Measurements from ENCODE around the gene MT1E. TPM values are rescaled to one million over a fixed set of nuclear protein-coding genes. Genes with fewer than 3 reads are reported as not detected.

The MT1E gene
- total and polyA plus RNA-seq, 2 donors (not counting 1 experiment from before 2014, with no cell fraction given), result 390 to 465 TPM

DNA sequence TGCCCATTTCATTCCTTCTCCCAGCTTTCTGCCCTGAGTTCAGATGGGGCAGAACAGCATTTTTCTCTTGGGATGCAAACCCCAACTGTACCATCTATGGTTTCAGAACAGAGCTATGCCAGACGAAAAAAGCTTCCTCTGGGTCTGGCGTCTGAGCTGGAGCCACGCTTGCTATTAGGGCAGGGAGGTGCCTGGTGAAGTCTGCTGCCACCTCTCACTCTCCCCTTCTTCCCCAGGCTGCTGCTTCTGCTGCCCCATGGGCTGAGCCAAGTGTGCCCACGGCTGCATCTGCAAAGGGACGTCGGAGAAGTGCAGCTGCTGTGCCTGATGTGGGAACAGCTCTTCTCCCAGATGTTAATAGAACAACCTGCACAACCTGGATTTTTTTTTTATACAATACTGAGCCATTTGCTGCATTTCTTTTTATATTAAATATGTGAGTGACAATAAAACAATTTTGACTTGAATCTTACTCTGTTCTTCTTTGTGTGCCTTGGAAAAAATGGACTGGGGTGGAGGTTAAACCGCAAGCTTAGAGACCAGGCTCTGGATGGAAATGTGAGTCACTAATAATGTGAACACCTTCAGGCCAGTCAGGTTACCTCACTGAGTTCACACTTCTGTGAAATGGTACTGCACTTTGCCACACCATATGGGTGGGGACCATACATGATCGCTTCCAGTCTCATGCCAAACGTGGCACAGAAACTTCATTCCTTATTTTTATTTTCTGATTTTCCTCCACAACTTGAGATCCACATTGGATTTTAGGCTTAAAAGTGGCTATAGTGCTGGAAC is 11.2 kb downstream of the MT1E start:
- Histone ChIP-seq H2AFZ (ENCODE audit: low read length) (no peak overlapping the region), H3K4me2 (ENCODE audit: extremely low read depth, insufficient read depth, low read length) (no peak overlapping the region), H3K4me1 (ENCODE audit: control insufficient read depth, extremely low read depth, insufficient read depth, low read length) (peaks cover 2% of the 10 kb centered on the region), H3K9ac (ENCODE audit: insufficient read depth, low read length) (no peak overlapping the region), H3K79me2 (ENCODE audit: control insufficient read depth, insufficient read depth, low read length) (no peaks in the 10 kb centered on the region), H3K27ac (ENCODE audit: insufficient read depth, low read length) (no peak overlapping the region), H4K20me1 (ENCODE audit: control insufficient read depth, extremely low read depth, insufficient read depth, low read length) (no peaks in the 10 kb centered on the region), H3K4me3 (replicated peaks in 1 of 4; ENCODE audit: control extremely low read depth in 1 of 4, insufficient read depth in 1 of 4, low read depth in 3 of 4, low read length in 4 of 4) (no peak overlapping the region), H3K36me3 (ENCODE audit: control insufficient read depth, insufficient read depth, low read length) (no peaks in the 10 kb centered on the region), H3K27me3 (ENCODE audit: control insufficient read depth, insufficient read depth, low read length) (peaks cover 5% of the 10 kb centered on the region), H3K9me3 (ENCODE audit: control insufficient read depth, insufficient read depth, low read depth, low read length) (no peaks in the 10 kb centered on the region)
- DNase-seq (ENCODE audit: low read depth in 2 of 2), result no peak
- TF ChIP-seq EZH2 (IDR thresholded peaks at IDR 0.05; ENCODE audit: low read length, missing control alignments), result no peak
- TF ChIP-seq, protein P1, sequence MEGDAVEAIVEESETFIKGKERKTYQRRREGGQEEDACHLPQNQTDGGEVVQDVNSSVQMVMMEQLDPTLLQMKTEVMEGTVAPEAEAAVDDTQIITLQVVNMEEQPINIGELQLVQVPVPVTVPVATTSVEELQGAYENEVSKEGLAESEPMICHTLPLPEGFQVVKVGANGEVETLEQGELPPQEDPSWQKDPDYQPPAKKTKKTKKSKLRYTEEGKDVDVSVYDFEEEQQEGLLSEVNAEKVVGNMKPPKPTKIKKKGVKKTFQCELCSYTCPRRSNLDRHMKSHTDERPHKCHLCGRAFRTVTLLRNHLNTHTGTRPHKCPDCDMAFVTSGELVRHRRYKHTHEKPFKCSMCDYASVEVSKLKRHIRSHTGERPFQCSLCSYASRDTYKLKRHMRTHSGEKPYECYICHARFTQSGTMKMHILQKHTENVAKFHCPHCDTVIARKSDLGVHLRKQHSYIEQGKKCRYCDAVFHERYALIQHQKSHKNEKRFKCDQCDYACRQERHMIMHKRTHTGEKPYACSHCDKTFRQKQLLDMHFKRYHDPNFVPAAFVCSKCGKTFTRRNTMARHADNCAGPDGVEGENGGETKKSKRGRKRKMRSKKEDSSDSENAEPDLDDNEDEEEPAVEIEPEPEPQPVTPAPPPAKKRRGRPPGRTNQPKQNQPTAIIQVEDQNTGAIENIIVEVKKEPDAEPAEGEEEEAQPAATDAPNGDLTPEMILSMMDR (conservative IDR thresholded peaks at IDR 0.05 in 1 of 2, IDR thresholded peaks at IDR 0.05 in 1 of 2; ENCODE audit: low read depth in 1 of 2, low read length in 2 of 2), result no peak

DNA sequence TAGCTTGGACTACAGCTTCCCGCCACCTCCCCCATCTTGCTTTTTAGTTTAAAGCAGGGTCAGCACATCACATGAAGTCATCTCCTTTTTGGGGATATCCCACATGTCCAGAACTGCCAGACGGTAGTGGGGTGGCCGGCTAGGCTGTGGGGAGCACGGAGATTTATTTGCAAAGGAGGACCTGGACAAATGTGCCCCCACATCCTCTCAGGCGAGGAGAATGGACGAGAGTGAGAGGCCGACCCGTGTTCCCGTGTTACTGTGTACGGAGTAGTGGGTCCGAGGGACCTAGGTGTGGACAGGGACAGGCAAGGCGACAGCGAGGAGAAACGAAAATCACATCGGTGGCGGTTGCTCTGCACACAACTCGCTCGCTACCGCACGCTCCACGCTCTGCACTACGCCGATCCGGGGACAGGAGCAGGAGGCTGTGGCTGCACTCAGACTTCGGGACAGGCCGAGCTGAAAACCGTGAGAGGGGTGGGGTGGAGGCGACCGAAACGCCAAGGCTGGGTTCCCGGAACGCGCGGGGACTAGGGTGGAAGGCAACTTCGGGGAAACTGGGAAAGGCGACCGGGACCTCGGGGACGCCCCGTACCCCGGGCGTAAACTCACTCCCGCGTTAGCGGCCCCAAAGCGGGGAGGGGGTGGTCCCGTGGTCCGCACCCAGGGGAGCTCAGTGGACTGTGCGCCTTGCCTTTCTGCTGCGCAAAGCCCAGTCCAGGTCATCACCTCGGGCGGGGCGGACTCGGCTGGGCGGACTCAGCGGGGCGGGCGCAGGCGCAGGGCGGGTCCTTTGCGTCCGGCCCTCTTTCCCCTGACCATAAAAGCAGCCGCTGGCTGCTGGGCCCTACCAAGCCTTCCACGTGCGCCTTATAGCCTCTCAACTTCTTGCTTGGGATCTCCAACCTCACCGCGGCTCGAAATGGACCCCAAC is 12.5 kb downstream of the MT1E start, which contains the start of gene MT1A:
Gene MT1A, plus strand, starts transcription at position 853 of the 937 bp plus-strand sequence. Its CDS starts 73 bp downstream, at position 926.
- H3K4me3 ChIP-seq (replicated peaks in 1 of 4; ENCODE audit: control extremely low read depth in 1 of 4, insufficient read depth in 1 of 4, low read depth in 3 of 4, low read length in 4 of 4), result peak within 1 kb of the TSS; percentile 49 to 59 (median 50)
- H3K4me2 ChIP-seq (ENCODE audit: extremely low read depth, insufficient read depth, low read length), result peak within 1 kb of the TSS; percentile 83
- no peaks in the 10 kb centered on the region for H3K9me3 ChIP-seq (ENCODE audit: control insufficient read depth, insufficient read depth, low read depth, low read length)
- peak within 1 kb of the TSS; percentile 8 for H3K9ac ChIP-seq (ENCODE audit: insufficient read depth, low read length)
- TF ChIP-seq EZH2 (IDR thresholded peaks at IDR 0.05; ENCODE audit: low read length, missing control alignments), result no peak
- TF ChIP-seq, protein P1 (conservative IDR thresholded peaks at IDR 0.05 in 1 of 2, IDR thresholded peaks at IDR 0.05 in 1 of 2; ENCODE audit: low read depth in 1 of 2, low read length in 2 of 2), result no peak
- no peaks in the 10 kb centered on the region for H3K36me3 ChIP-seq (ENCODE audit: control insufficient read depth, insufficient read depth, low read length)
- peak within 1 kb of the TSS; percentile 62 for H2AFZ ChIP-seq (ENCODE audit: low read length)
- no peaks in the 10 kb centered on the region for H3K4me1 ChIP-seq (ENCODE audit: control insufficient read depth, extremely low read depth, insufficient read depth, low read length)
- no peak within 1 kb of the TSS for H3K27ac ChIP-seq (ENCODE audit: insufficient read depth, low read length)
- H3K27me3 ChIP-seq (ENCODE audit: control insufficient read depth, insufficient read depth, low read length), result peaks cover 5% of the 10 kb centered on the region
- H3K79me2 ChIP-seq (ENCODE audit: control insufficient read depth, insufficient read depth, low read length), result no peaks in the 10 kb centered on the region
- H4K20me1 ChIP-seq (ENCODE audit: control insufficient read depth, extremely low read depth, insufficient read depth, low read length), result no peaks in the 10 kb centered on the region
- DNase-seq (ENCODE audit: low read depth in 2 of 2), result peak; percentile 54 to 58

DNA sequence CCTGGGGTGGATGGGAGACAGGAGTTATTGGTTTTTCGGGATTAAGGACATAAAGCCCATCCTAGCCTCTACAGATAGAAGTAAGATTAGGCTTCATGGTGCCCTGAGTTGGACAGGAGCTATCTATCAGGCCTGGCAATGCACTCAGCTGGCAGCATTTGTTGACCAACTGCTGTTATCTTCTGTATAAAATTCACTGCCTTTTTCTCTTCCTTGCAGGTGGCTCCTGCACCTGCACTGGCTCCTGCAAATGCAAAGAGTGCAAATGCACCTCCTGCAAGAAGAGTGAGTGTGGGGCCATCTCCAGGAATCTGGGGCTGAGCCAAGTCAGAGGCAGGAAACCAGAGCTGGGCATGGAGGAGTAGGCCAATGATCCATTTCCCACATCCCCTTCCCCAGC is 13.5 kb downstream of the MT1E start:
- no peak for DNase-seq (ENCODE audit: low read depth in 2 of 2)
- no peak overlapping the region for H3K4me3 ChIP-seq (replicated peaks in 1 of 4; ENCODE audit: control extremely low read depth in 1 of 4, insufficient read depth in 1 of 4, low read depth in 3 of 4, low read length in 4 of 4)
- H3K36me3 ChIP-seq (ENCODE audit: control insufficient read depth, insufficient read depth, low read length), result no peaks in the 10 kb centered on the region
- no peak overlapping the region for H3K4me2 ChIP-seq (ENCODE audit: extremely low read depth, insufficient read depth, low read length)
- peaks cover 5% of the 10 kb centered on the region for H3K27me3 ChIP-seq (ENCODE audit: control insufficient read depth, insufficient read depth, low read length)
- no peaks in the 10 kb centered on the region for H3K9me3 ChIP-seq (ENCODE audit: control insufficient read depth, insufficient read depth, low read depth, low read length)
- no peaks in the 10 kb centered on the region for H3K4me1 ChIP-seq (ENCODE audit: control insufficient read depth, extremely low read depth, insufficient read depth, low read length)
- H3K79me2 ChIP-seq (ENCODE audit: control insufficient read depth, insufficient read depth, low read length), result no peaks in the 10 kb centered on the region
- no peak overlapping the region for H3K9ac ChIP-seq (ENCODE audit: insufficient read depth, low read length)
- TF ChIP-seq, protein P1 (conservative IDR thresholded peaks at IDR 0.05 in 1 of 2, IDR thresholded peaks at IDR 0.05 in 1 of 2; ENCODE audit: low read depth in 1 of 2, low read length in 2 of 2), result no peak
- TF ChIP-seq EZH2 (IDR thresholded peaks at IDR 0.05; ENCODE audit: low read length, missing control alignments), result no peak
- no peaks in the 10 kb centered on the region for H4K20me1 ChIP-seq (ENCODE audit: control insufficient read depth, extremely low read depth, insufficient read depth, low read length)
- no peak overlapping the region for H2AFZ ChIP-seq (ENCODE audit: low read length)
- no peak overlapping the region for H3K27ac ChIP-seq (ENCODE audit: insufficient read depth, low read length)
